Measurements from ENCODE around the gene SGIP1. TPM values are rescaled to one million over a fixed set of nuclear protein-coding genes. Genes with fewer than 3 reads are reported as not detected.

SGIP1 gene
- polyA plus RNA-seq, 3 donors: not detected

GRCh38 chr1:66775646-66776045, 241.7 kb downstream of the SGIP1 start:
- H3K4me3 Mint-ChIP-seq: no peak overlapping the region
- Histone ChIP-seq H2AFZ (ENCODE audit: insufficient read depth, low read depth, low read length, poor library complexity, severe bottlenecking) (no peak overlapping the region), H3K9me3 (replicated peaks in 1 of 2; ENCODE audit: control insufficient read depth in 1 of 2, insufficient read depth in 1 of 2, low read length in 2 of 2) (peaks cover 4 to 6% of the 10 kb centered on the region in 2 donors), H4K20me1 (ENCODE audit: insufficient read depth, low read length) (no peaks in the 10 kb centered on the region), H3K9ac (ENCODE audit: insufficient read depth, low read length, poor library complexity, severe bottlenecking) (no peak overlapping the region), H3K4me2 (replicated peaks; ENCODE audit: extremely low read depth, low read length, poor library complexity, severe bottlenecking) (no peak overlapping the region), H3K27me3 (ENCODE audit: control insufficient read depth in 2 of 2, insufficient read depth in 2 of 2, low read length in 2 of 2) (no peaks in the 10 kb centered on the region), H3K36me3 (replicated peaks in 1 of 2; ENCODE audit: control insufficient read depth in 1 of 2, insufficient read depth in 2 of 2, low read length in 2 of 2) (no peaks in the 10 kb centered on the region), H3K4me3 (replicated peaks in 1 of 3; ENCODE audit: low read depth in 2 of 3, low read length in 3 of 3) (no peak overlapping the region), H3K27ac (ENCODE audit: low read depth in 1 of 2, low read length in 2 of 2) (no peak overlapping the region), H3K4me1 (ENCODE audit: control insufficient read depth in 1 of 2, insufficient read depth in 2 of 2, low read length in 2 of 2) (no peaks in the 10 kb centered on the region), H3K79me2 (ENCODE audit: insufficient read depth, low read length) (no peaks in the 10 kb centered on the region)
- no peak overlapping the region for H3K27ac Mint-ChIP-seq
- WGBS (ENCODE audit: insufficient coverage): 100% methylated on average over 2 of the region's 3 CpGs
- DNase-seq: no peak
- no peak for TF ChIP-seq CTCF (IDR thresholded peaks at IDR 0.05)
- intact Hi-C loops (cut with micrococcal nuclease): no loop called here
- H3K36me3 Mint-ChIP-seq: peaks cover 3 to 26% of the 10 kb centered on the region in 2 donors
- H3K4me1 Mint-ChIP-seq: no peaks in the 10 kb centered on the region
- H3K27me3 Mint-ChIP-seq (ENCODE audit: low read depth in 3 of 3): no peaks in the 10 kb centered on the region
- H3K9me3 Mint-ChIP-seq: peaks cover 3 to 16% (median 15%) of the 10 kb centered on the region in 7 donors

GRCh38 chr1:66777831-66778230, 243.9 kb downstream of the SGIP1 start:
- Mint-ChIP-seq H3K9me3 (peaks cover 17 to 27% (median 21%) of the 10 kb centered on the region in 7 donors), H3K4me1 (no peaks in the 10 kb centered on the region), H3K27ac (no peak overlapping the region), H3K36me3 (peaks cover 0 to 26% of the 10 kb centered on the region in 2 donors), H3K27me3 (ENCODE audit: low read depth in 3 of 3) (no peaks in the 10 kb centered on the region), H3K4me3 (no peak overlapping the region)
- no peaks in the 10 kb centered on the region for H3K79me2 ChIP-seq (ENCODE audit: insufficient read depth, low read length)
- no peaks in the 10 kb centered on the region for H3K36me3 ChIP-seq (replicated peaks in 1 of 2; ENCODE audit: control insufficient read depth in 1 of 2, insufficient read depth in 2 of 2, low read length in 2 of 2)
- H2AFZ ChIP-seq (ENCODE audit: insufficient read depth, low read depth, low read length, poor library complexity, severe bottlenecking): no peak overlapping the region
- H3K9ac ChIP-seq (ENCODE audit: insufficient read depth, low read length, poor library complexity, severe bottlenecking): no peak overlapping the region
- H3K4me3 ChIP-seq (replicated peaks in 1 of 3; ENCODE audit: low read depth in 2 of 3, low read length in 3 of 3): no peak overlapping the region
- no peaks in the 10 kb centered on the region for H3K4me1 ChIP-seq (ENCODE audit: control insufficient read depth in 1 of 2, insufficient read depth in 2 of 2, low read length in 2 of 2)
- H3K4me2 ChIP-seq (replicated peaks; ENCODE audit: extremely low read depth, low read length, poor library complexity, severe bottlenecking): no peak overlapping the region
- peaks cover 4 to 9% of the 10 kb centered on the region in 2 donors for H3K9me3 ChIP-seq (replicated peaks in 1 of 2; ENCODE audit: control insufficient read depth in 1 of 2, insufficient read depth in 1 of 2, low read length in 2 of 2)
- TF ChIP-seq CTCF (IDR thresholded peaks at IDR 0.05): no peak
- DNase-seq: no peak
- intact Hi-C loops (cut with micrococcal nuclease): no loop called here
- H3K27me3 ChIP-seq (ENCODE audit: control insufficient read depth in 2 of 2, insufficient read depth in 2 of 2, low read length in 2 of 2): no peaks in the 10 kb centered on the region
- WGBS (ENCODE audit: insufficient coverage): no CpG with 5 or more reads among the region's 3 CpGs
- H4K20me1 ChIP-seq (ENCODE audit: insufficient read depth, low read length): no peaks in the 10 kb centered on the region
- no peak overlapping the region for H3K27ac ChIP-seq (ENCODE audit: low read depth in 1 of 2, low read length in 2 of 2)

Measured in CD14-positive monocyte (primary cell).